GM12878 (cell line): ENCODE measurements around the gene OPA1. TPM values are rescaled to one million over a fixed set of nuclear protein-coding genes. Genes with fewer than 3 reads are reported as not detected.

Source experiments
- ASH2L ChIP-seq: fragments of 300-600, 200-600 bp; sonication (generic); IDR thresholded peaks from 2 replicates; pipeline ENCODE4 v1.6.1; 2017; ENCODE audit warnings: low read depth, mild to moderate bottlenecking, borderline replicate concordance
- CBFB ChIP-seq: IDR thresholded peaks from 2 replicates; pipeline ENCODE4 v1.6.1; 2016; ENCODE audit warnings: antibody characterized with exemption, low read depth
- CBX3 ChIP-seq: fragments of 200-600 bp; sonication (generic); IDR thresholded peaks from 2 replicates; pipeline ENCODE4 v1.6.1; 2016; ENCODE audit warnings: low read depth, borderline replicate concordance
- CEBPB ChIP-seq, 2 experiments: fragments of 150-350 bp in 1 of 2; IDR thresholded peaks; 2 replicates each; pipeline ENCODE4 v1.6.1; 2012 to 2014; ENCODE audit warnings: low read depth in 2 of 2, low read length in 2 of 2, borderline replicate concordance in 1 of 2, inconsistent platforms in 1 of 2
- CHD4 ChIP-seq: fragments of 200-600 bp; sonication (generic); IDR thresholded peaks from 2 replicates; pipeline ENCODE4 v1.6.1; 2016; ENCODE audit warnings: mild to moderate bottlenecking
- EGR1 ChIP-seq, 2 experiments: IDR thresholded peaks; 1 replicate in 1 of 2; 2 replicates in 1 of 2; pipeline ENCODE4 v1.6.1; 2011 to 2012; ENCODE audit warnings: low read depth in 2 of 2, low read length in 2 of 2, borderline replicate concordance in 1 of 2, mild to moderate bottlenecking in 1 of 2, moderate library complexity in 1 of 2
- IKZF1 ChIP-seq: fragments of 450-650 bp; conservative IDR thresholded peaks from 2 replicates; pipeline ENCODE4 v1.6.1; 2017; ENCODE audit warnings: antibody characterized with exemption, mild to moderate bottlenecking
- IRF4 ChIP-seq: IDR thresholded peaks from 2 replicates; pipeline ENCODE4 v1.6.1; 2011; ENCODE audit warnings: low read depth, low read length
- KDM1A ChIP-seq: fragments of 200-600 bp; sonication (generic); IDR thresholded peaks from 2 replicates; pipeline ENCODE4 v1.6.1; 2016; ENCODE audit warnings: borderline replicate concordance
- MLLT1 ChIP-seq: fragments of 450-650 bp; IDR thresholded peaks from 2 replicates; pipeline ENCODE4 v1.6.1; 2016; ENCODE audit warnings: mild to moderate bottlenecking
- MTA3 ChIP-seq: IDR thresholded peaks from 2 replicates; pipeline ENCODE4 v1.6.1; 2012; ENCODE audit warnings: low read length, inconsistent platforms, borderline replicate concordance
- NFIC ChIP-seq: IDR thresholded peaks from 2 replicates; pipeline ENCODE4 v1.6.1; 2012; ENCODE audit warnings: low read depth, mild to moderate bottlenecking, inconsistent platforms, low read length, moderate library complexity
- NFYB ChIP-seq: IDR thresholded peaks from 2 replicates; pipeline ENCODE4 v1.6.1; 2011; ENCODE audit warnings: low read depth, mild to moderate bottlenecking, low read length, improper control_type of control experiment, moderate library complexity; ENCODE audit not compliant: insufficient read depth
- NR2C2 ChIP-seq: IDR thresholded peaks from 2 replicates; pipeline ENCODE4 v1.6.1; 2011; ENCODE audit warnings: borderline replicate concordance, low read depth; ENCODE audit not compliant: control insufficient read depth, insufficient read length
- NR2F1 ChIP-seq: fragments of 450-650 bp; conservative IDR thresholded peaks from 2 replicates; pipeline ENCODE4 v1.6.1; 2017; ENCODE audit warnings: mild to moderate bottlenecking
- NRF1 ChIP-seq: conservative IDR thresholded peaks from 2 replicates; pipeline ENCODE4 v1.6.1; 2011; ENCODE audit warnings: mild to moderate bottlenecking, low read depth, low read length, improper control_type of control experiment
- PML ChIP-seq: IDR thresholded peaks from 2 replicates; pipeline ENCODE4 v1.6.1; 2012; ENCODE audit warnings: low read length, inconsistent platforms
- POLR2AphosphoS2 ChIP-seq: IDR thresholded peaks from 2 replicates; pipeline ENCODE4 v1.6.1; 2011; ENCODE audit warnings: low read depth, mild to moderate bottlenecking, low read length, improper control_type of control experiment, moderate library complexity
- RAD21 ChIP-seq: IDR thresholded peaks from 2 replicates; pipeline ENCODE4 v1.6.1; 2011; ENCODE audit warnings: mild to moderate bottlenecking, low read depth, low read length, moderate library complexity; ENCODE audit not compliant: insufficient read depth
- RBBP5 ChIP-seq: fragments of 200-600 bp; sonication (generic); conservative IDR thresholded peaks from 2 replicates; pipeline ENCODE4 v1.6.1; 2016
- SIN3A ChIP-seq: IDR thresholded peaks from 2 replicates; pipeline ENCODE4 v1.6.1; 2012; ENCODE audit warnings: low read depth, low read length, improper control_type of control experiment
- SMAD1 ChIP-seq: fragments of 450-650 bp; IDR thresholded peaks from 2 replicates; pipeline ENCODE4 v1.6.1; 2018; ENCODE audit warnings: mild to moderate bottlenecking, low read depth; ENCODE audit not compliant: partially characterized antibody
- SP1 ChIP-seq: IDR thresholded peaks from one replicate; pipeline ENCODE4 v1.6.1; 2011; ENCODE audit warnings: low read depth, low read length
- SPI1 ChIP-seq: IDR thresholded peaks from 2 replicates; pipeline ENCODE4 v1.6.1; 2011; ENCODE audit warnings: low read depth, mild to moderate bottlenecking, low read length, moderate library complexity, borderline replicate concordance; ENCODE audit not compliant: insufficient read depth
- SRF ChIP-seq, 2 experiments: IDR thresholded peaks; 2 replicates each; pipeline ENCODE4 v1.6.1; 2011; ENCODE audit warnings: low read depth in 2 of 2, low read length in 2 of 2, mild to moderate bottlenecking in 1 of 2, moderate library complexity in 1 of 2
- STAT1 ChIP-seq: fragments of 450-650 bp; conservative IDR thresholded peaks from 2 replicates; pipeline ENCODE4 v1.6.1; 2014; ENCODE audit warnings: antibody characterized with exemption, mild to moderate bottlenecking
- TBL1XR1 ChIP-seq: IDR thresholded peaks from 2 replicates; pipeline ENCODE4 v1.6.1; 2012; ENCODE audit warnings: low read depth, low read length, improper control_type of control experiment
- WRNIP1 ChIP-seq: IDR thresholded peaks from 2 replicates; pipeline ENCODE4 v1.6.1; 2011; ENCODE audit warnings: low read depth, low read length, improper control_type of control experiment, borderline replicate concordance
- ZNF24 ChIP-seq: fragments of 450-650 bp; IDR thresholded peaks from 2 replicates; pipeline ENCODE4 v1.6.1; 2017; ENCODE audit warnings: antibody characterized with exemption, mild to moderate bottlenecking
- ZNF274 ChIP-seq: IDR thresholded peaks from one replicate; pipeline ENCODE4 v1.8.0; 2011; ENCODE audit not compliant: insufficient read length, insufficient read depth
- polyA plus RNA-seq, 11 experiments: library from polyadenylated mRNA; depleted of rRNA in 4 of 11; unstranded in 6 of 11; stranded (reverse) in 5 of 11; fragments of >200 nt; fragmentation: Nextera tagmentation in 4 of 11; fragmentation: Illumina TruSeq in 1 of 11; extraction: Ambion mirVana in 4 of 11; extraction: Trizol in 1 of 11; gene quantifications; 1 replicate in 1 of 11; 2 replicates in 10 of 11; pipeline versions ENCODE4 v1.2.1 to v1.2.3, GENCODE V29; 2011 to 2016; ENCODE audit warnings: inconsistent platforms in 2 of 11, missing spikeins in 2 of 11, low read depth in 1 of 11
- total RNA-seq, 4 experiments: library from RNA; depleted of rRNA in 3 of 4; stranded (reverse); fragments of >200 nt in 3 of 4; fragmentation: Illumina TruSeq in 1 of 4; extraction: Trizol in 1 of 4; gene quantifications; 2 replicates each; pipeline versions ENCODE4 v1.2.1 to v1.2.3, GENCODE V29; 2013 to 2021
- TF ChIP-seq, protein P1 (sequence below): fragments of 450-650 bp; IDR thresholded peaks from 2 replicates; pipeline ENCODE4 v1.6.1; 2017; ENCODE audit warnings: mild to moderate bottlenecking

OPA1 gene
- total and polyA plus RNA-seq, 10 of the 15 experiments (the other 5 are each of a cell fraction or from before 2014, with no cell fraction given): 14.7 to 108 (median 59.3) TPM

DNA sequence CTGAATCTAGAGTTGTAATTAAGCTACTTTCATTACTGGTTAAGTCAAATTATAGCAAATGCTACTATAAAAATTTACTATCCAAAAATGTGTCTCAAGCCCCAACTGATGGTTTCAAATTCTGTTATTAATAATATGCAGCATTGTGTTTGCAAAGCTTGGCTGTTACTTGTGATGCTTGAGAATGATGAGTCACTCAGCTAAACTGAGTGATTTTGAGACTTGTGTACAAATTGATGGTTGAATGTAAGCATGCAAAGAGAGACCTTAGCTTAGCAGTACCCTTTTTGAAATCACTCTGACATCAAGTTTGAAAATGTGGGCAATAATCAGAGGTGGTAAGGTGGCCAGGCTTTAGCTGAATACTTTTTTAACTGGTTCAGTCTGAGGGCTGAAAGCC, 27.6 kb downstream of the OPA1 start (continued):
- TF ChIP-seq, protein P1, sequence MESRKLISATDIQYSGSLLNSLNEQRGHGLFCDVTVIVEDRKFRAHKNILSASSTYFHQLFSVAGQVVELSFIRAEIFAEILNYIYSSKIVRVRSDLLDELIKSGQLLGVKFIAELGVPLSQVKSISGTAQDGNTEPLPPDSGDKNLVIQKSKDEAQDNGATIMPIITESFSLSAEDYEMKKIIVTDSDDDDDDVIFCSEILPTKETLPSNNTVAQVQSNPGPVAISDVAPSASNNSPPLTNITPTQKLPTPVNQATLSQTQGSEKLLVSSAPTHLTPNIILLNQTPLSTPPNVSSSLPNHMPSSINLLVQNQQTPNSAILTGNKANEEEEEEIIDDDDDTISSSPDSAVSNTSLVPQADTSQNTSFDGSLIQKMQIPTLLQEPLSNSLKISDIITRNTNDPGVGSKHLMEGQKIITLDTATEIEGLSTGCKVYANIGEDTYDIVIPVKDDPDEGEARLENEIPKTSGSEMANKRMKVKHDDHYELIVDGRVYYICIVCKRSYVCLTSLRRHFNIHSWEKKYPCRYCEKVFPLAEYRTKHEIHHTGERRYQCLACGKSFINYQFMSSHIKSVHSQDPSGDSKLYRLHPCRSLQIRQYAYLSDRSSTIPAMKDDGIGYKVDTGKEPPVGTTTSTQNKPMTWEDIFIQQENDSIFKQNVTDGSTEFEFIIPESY: no peak
- TF ChIP-seq TBL1XR1: no peak
- TF ChIP-seq IKZF1: no peak
- 0 out of 2 replicates have a peak, but pooled peaks have one; percentile 21 for TF ChIP-seq ZNF24
- no peak for TF ChIP-seq SIN3A
- TF ChIP-seq RAD21: no peak
- no peak for TF ChIP-seq NRF1
- no peak for TF ChIP-seq MTA3
- TF ChIP-seq CEBPB (IDR thresholded peaks at IDR 0.05; ENCODE audit: borderline replicate concordance in 1 of 2, low read depth in 2 of 2, low read length in 2 of 2): no peak
- no peak for TF ChIP-seq STAT1
- TF ChIP-seq CBX3: no peak
- TF ChIP-seq IRF4: peak; percentile 48; the same call in 1 of the 2 replicates
- TF ChIP-seq NR2F1: no peak
- no peak for TF ChIP-seq NR2C2
- TF ChIP-seq CHD4: no peak
- no peak for TF ChIP-seq POLR2AphosphoS2
- TF ChIP-seq NFIC: peak; percentile 83
- no peak for TF ChIP-seq PML
- no peak for TF ChIP-seq SP1
- no peak for TF ChIP-seq RBBP5
- no peak for TF ChIP-seq ZNF274
- no peak for TF ChIP-seq KDM1A
- TF ChIP-seq SRF (IDR thresholded peaks at IDR 0.05; ENCODE audit: low read depth in 2 of 2, low read length in 2 of 2): no peak
- no peak for TF ChIP-seq SMAD1
- TF ChIP-seq SPI1: no peak
- no peak for TF ChIP-seq ASH2L
- TF ChIP-seq EGR1 (IDR thresholded peaks at IDR 0.05; ENCODE audit: borderline replicate concordance in 1 of 2, low read depth in 2 of 2, low read length in 2 of 2): no peak
- TF ChIP-seq MLLT1: no peak
- TF ChIP-seq CBFB: no peak
- no peak for TF ChIP-seq NFYB
- no peak for TF ChIP-seq WRNIP1
